ENCODE measurements around the gene PTPRN2.
"Not testable (repeated sequence)": the region's sequence is repeated elsewhere in the genome, so short reads cannot be mapped to it uniquely, and the experiment has no call there.

The PTPRN2 gene

DNA sequence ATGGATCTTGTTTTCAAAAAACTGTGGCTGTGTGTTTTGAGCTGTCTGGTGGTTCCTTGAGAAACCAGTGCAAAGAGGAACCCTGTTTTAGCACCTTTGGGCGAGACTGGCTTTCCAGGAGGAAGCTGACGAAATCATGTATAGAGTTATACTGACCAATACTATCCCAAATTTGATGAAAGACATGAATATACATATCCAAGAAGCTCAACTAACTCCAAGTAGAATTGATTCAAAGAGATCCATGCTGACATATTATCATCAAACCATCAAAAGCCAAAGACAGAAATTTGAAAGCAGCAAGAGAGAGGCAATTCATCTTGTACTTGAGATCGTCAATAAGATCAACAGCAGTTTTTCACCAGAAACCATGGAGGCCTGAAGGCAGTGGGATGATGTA, 640.1 kb downstream of the PTPRN2 start:
- no peak for DNase-seq (ENCODE audit: low spot score)

DNA sequence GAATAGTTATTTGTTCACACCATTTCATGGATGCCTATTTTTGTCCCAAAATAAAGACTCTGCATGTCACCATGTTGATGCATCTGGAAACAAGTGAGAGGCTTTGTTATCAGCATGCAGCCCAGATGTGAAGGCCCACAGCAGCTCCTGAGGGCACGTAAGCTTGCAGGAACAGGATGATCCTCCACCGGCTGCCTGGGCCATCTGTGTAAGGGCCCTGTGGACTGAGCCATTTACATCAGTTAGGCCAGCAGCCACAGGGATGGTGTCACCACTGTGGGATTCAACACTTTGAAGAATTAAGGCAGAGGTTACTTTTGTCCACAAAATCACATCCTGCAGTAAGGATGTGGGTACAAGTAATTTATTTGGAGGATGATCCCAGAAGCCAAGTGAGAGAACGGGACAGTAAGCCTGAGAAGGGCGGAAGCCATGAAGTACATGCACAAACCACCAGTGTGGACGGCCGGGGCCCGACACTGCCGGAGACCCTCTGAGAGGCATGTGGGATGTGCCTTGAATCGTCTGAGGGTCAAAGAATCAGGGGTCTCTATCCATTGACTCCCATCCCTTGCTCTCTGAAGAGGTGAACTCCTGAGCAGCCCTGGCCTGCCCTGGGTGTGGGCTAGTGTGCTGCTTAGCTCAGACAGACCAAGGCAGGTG, 641.1 kb downstream of the PTPRN2 start:
- DNase-seq (ENCODE audit: low spot score), result no peak

DNA sequence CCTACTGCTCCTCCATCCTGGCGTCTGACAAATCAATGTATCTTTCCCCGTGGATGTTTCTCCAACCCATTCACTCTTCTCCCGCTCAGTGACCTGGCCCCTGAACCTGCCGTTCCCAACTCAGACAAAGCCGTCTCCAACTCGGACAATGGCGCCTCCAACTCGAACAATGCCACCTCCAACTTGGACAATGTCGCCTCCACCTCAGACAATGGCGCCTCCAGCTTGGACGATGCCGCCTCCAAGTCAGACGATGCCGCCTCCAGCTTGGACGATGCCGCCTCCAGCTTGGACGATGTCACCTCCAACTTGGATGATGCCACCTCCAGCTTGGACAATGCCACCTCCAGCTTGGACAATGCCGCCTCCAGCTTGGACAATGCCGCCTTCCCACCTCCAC, 642.2 kb downstream of the PTPRN2 start:
- no peak for DNase-seq (ENCODE audit: low spot score)

DNA sequence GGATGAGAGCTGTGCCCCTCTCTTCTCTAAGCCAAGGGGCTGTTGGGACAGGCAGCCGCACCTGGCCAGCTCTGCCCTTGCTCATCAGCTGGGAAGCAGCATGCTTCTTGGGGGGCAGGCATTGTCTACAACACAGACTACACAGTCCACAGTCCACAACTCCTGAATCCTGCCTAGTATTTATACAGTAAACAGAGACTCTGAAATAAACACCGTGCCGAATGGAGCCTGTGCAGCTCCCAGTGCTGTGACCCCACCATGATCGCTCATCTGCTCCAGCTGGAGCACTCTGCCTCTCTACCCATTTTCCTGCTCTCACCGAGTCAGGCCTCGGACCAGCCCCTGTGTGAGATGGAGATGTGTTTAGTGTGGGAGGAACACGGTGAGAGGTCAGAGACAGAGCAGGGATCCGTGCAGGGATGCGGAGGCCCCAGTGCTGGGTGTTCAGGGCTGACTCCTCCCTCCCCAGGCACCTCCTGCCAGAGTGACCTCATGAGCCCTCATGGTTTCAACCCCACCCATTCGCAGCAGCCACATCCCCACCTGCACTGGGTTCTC, 642.8 kb downstream of the PTPRN2 start:
- DNase-seq (ENCODE audit: low spot score), result no peak

GRCh38 chr7:157944051-157944450, 643.6 kb downstream of the PTPRN2 start:
- no peak for DNase-seq (ENCODE audit: low spot score)

- no peak for DNase-seq (ENCODE audit: low spot score)
These were observed 644.1 kb downstream of the PTPRN2 start for GRCh38 chr7:157943561-157943960.

GRCh38 chr7:157941210-157941609, 646.4 kb downstream of the PTPRN2 start:
- DNase-seq (ENCODE audit: low spot score), result no peak

DNA sequence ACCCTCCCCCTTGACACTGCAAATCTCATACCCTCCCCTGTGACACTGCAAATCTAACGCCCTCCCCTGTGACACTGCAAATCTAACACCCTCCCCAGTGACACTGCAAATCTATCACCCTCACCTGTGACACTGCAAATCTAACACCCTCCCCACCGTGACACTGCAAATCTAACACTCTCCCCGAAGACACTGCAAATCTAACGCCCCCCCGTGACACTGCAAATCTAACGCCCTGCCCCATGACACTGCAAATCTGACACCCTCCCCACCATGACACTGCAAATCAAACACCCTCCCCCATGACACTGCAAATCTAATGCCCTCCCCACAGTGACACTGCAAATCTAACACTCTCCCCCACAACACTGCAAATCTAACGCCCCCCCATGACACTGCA, 647.1 kb downstream of the PTPRN2 start:
- DNase-seq (ENCODE audit: low spot score), result no peak

DNA sequence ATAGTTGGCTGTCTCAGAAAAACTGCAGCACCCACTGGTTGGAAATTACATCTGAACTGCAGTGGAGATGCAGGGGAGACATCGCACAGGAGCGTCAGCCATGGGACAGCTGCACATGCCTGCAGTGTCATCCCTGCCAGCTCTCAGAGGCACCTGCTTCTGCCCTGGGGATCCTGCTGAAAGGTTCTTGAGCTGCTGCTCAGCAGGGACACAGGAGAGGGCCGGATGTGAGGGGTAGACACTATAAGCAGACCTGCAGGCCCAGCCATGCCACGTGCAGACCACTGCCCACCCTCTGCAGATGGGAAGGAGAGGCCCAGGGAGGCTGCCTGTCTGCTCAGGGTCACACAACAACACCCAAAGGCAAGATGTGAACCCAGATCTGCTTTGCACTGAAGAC, 649.4 kb downstream of the PTPRN2 start:
- no peak for DNase-seq (ENCODE audit: low spot score)

DNA sequence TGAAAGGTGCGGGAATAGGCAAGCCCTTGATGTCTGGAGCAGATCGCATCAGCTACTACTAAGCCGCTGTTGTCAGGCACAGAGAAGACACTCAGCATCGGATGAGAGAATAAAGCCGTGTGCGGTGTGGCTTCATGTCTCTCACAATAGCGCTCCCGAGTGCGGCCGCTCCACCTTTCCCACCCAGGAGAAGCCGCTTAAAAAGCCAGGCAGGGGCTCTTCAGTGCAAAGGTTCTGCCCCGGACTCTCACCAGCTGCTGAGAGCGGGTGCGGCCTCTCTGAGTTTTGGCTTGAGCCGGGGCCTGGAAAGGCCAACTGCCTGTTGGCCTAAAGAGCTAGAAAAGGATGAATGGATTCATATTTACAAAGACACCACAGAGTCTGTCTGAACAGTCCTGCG, 650.2 kb downstream of the PTPRN2 start:
- no peak for DNase-seq (ENCODE audit: low spot score)

DNA sequence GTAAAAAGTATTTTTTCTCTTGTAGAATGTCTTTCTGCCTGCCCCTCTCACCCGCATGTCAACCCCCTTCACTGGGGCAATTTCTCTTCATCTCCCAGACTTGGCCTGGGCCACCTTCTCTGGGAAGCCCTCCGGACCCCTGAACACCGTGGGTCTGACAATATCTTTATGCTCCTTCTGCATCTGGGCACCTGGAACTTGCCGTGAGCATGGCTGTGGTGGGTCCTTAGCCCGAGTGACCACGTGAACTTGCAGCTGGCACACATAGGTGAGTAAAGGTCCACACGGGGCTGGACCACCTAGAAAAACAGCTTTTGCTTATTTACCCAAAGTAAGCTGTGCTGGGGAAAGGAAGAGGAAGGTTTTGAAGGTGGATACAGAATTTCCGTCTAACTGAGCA, 650.6 kb downstream of the PTPRN2 start:
- no peak for DNase-seq (ENCODE audit: low spot score)

DNA sequence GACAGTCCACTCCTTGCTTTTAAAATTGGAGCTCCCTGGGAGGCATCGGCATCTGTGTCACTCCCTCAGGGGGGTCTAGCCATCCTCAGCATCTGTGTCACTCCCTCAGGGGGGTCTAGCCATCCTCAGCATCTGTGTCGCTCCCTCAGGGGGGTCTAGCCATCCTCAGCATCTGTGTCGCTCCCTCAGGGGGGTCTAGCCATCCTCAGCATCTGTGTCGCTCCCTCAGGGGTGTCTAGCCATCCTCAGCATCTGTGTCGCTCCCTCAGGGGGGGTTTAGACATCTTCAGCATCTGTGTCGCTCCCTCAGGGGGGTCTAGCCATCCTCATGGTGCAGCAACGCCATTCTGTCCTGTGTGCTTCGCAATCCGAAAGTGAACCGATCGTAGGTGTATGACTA, 651.9 kb downstream of the PTPRN2 start:
- DNase-seq (ENCODE audit: low spot score), result not testable (repeated sequence)

GRCh38 chr7:157933219-157934155, 654.1 kb downstream of the PTPRN2 start:
- peak; percentile 60 for DNase-seq (ENCODE audit: low spot score)

- peak; percentile 80 for DNase-seq (ENCODE audit: low spot score)
These were observed 655.0 kb downstream of the PTPRN2 start for GRCh38 chr7:157932498-157933218.

DNA sequence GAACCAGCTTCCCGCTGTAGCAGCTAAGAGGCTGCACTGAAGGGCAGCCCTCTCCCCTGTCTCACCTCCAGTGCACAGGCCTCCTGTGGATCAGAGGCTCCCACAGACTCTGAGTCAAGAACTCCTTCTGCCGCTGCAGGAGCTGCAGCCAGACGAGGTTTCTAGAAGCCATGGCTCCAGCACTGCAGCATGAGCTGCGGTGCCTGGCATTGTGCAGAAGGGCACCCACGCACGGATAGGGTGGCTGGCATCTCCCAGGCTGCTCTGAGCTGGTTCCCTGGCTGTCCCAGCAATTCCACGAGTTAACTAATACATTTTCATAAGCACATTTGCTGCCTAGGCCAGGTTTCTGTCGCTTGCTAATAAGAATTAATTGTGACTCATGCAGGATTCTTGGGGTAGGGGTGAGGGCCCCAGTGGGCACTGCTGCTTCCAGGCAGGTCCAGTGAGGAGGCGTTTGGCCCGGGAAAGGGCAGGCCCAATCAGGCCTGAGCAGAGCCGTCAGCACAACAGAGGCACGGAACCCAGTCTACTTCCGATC, 656.6 kb downstream of the PTPRN2 start:
- no peak for DNase-seq (ENCODE audit: low spot score)

DNA sequence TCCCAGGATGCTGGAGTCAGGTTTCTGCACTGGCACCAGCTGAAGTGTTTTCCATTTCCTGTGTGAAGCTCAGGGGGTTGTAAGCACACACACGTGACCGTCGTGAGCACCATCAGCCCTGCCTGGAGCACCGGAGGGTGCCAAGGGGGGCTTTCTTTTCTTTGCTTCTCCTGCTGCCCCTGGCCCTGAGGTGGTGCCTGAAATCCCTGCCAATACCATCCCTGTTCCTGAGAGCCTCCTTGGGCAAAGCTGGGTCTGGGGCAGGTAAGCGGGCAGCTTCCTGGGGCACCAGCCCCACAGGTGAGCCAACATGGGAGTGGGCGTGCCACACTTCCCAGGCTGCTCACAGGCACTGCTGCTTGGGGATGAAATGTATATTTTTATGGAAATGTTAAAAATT, 657.2 kb downstream of the PTPRN2 start:
- no peak for DNase-seq (ENCODE audit: low spot score)

GRCh38 chr7:157929671-157930070, 658.0 kb downstream of the PTPRN2 start:
- no peak for DNase-seq (ENCODE audit: low spot score)

DNA sequence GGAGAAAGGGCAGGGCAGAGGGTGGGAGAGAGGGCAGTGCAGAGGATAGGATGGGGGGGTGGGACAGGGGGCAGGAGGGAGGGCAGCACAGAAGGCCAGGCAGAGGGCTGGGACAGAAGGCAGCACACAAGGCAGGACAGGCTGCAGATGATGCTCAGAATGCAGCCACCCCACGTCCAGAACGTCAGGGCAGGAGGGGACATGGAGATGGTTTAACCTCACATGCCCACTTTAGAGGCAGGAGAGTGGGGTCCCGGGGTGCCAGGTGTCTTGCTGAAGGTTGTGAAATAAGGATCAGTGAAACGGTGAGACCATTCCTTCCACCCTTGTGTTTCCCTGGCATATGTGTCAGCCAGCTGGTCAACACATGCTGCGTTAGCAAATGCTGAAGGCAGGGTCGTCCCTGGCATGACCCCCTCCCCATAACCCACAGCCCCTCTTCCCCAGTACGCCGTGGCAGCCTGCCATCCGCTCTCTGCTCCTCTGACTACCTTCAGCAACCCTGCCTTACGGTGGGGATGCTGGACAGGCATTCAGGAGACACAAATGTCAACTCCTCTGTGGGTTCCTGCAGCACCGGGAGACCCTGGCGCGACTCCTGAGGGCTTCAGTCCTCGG, 658.7 kb downstream of the PTPRN2 start:
- no peak for DNase-seq (ENCODE audit: low spot score)

DNA sequence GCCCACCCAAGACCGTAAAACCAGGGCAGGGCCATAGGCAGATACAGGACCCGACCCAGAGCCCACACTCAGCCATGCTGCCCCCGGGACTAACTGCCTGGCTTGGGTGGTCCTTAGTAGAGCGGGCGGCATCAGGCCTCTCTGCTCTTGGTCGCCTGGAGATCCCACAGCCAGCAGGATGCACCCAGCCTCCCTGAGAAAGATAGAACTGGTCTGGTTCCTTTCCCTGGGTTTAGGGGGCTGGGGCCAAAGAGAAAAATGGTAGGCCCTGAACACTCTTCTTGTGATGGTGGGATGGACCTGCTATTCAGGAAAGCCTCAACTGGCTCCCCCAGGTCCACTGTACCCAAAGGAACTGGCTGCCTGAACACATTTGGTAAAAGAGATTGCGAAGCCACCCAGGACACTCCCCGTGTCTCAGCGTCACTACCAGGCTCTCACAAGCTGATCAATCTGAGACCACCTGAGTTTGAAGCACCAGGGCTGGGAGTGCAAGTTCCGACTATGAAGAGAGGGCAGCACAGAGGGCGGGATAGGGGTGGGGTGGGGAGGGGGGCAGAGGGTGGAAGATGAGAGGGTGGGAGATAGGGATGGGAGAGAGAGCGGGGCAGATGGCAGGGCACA, 659.3 kb downstream of the PTPRN2 start:
- DNase-seq (ENCODE audit: low spot score), result no peak

- no peak for DNase-seq (ENCODE audit: low spot score)
These were observed 660.2 kb downstream of the PTPRN2 start for GRCh38 chr7:157927313-157927925.

Measured in SW480 (cell line).